IMR-90 (cell line): Measurements from ENCODE around the gene CDX1. TPM values are rescaled to one million over a fixed set of nuclear protein-coding genes. Genes with fewer than 3 reads are reported as not detected.

Experiments used
- ATAC-seq: fragments of 200-7000 bp; cut with Tn5 transposase; 2 replicates; pipeline ENCODE4 v1.9.1; 2020; ENCODE audit warnings: low read depth, mild to moderate bottlenecking, moderate library complexity
- BruUV-seq: library from RNA; stranded (reverse); fragments of 400-500 nt; replicated peaks from 2 replicates; lab custom pipeline; 2021; lab: Mats Ljungman, UMichigan
- CTCF ChIA-PET: fragments of 300-600 bp; formaldehyde crosslinking; extraction: SDS; loops from one replicate; lab custom pipeline; 2021; ENCODE audit warnings: antibody characterized with exemption; lab: Yijun Ruan, JAX
- POLR2A ChIA-PET: fragments of 300-600 bp; sonication (Branson Sonifier 250); formaldehyde crosslinking; loops from one replicate; lab custom pipeline; 2022; ENCODE audit warnings: antibody characterized with exemption; ENCODE audit not compliant: unreplicated experiment; lab: Charles Lee
- DNase-seq: peaks from one replicate; pipeline ENCODE4 v3.0.0; 2013
- H2AFZ ChIP-seq: replicated peaks from 2 replicates; pipeline ENCODE3; 2013; ENCODE audit warnings: low read length, mild to moderate bottlenecking; ENCODE audit not compliant: poor library complexity
- H2AK5ac ChIP-seq: 2 replicates; pipeline ENCODE4 v1.6.1; 2013; ENCODE audit warnings: low read depth, low read length, inconsistent platforms
- H2AK9ac ChIP-seq: replicated peaks from 2 replicates; pipeline ENCODE3; 2013; ENCODE audit warnings: mild to moderate bottlenecking, low read depth, low read length, moderate library complexity; ENCODE audit not compliant: poor library complexity
- H2BK120ac ChIP-seq: 2 replicates; pipeline ENCODE4 v1.6.1; 2013; ENCODE audit warnings: low read depth, low read length, inconsistent platforms
- H2BK15ac ChIP-seq: 3 replicates; pipeline ENCODE4 v1.6.1; 2013; ENCODE audit warnings: low read depth, low read length, inconsistent platforms
- H2BK20ac ChIP-seq: 2 replicates; pipeline ENCODE4 v1.6.1; 2013; ENCODE audit warnings: low read depth, mild to moderate bottlenecking, inconsistent platforms, low read length, moderate library complexity
- H2BK5ac ChIP-seq: 2 replicates; pipeline ENCODE4 v1.6.1; 2013; ENCODE audit warnings: mild to moderate bottlenecking, low read depth, low read length, inconsistent platforms; ENCODE audit not compliant: poor library complexity, severe bottlenecking
- H3K14ac ChIP-seq: replicated peaks from 2 replicates; pipeline ENCODE4 v1.6.1; 2013; ENCODE audit warnings: low read depth, low read length, inconsistent platforms
- H3K18ac ChIP-seq: 2 replicates; pipeline ENCODE4 v1.6.1; 2013; ENCODE audit warnings: low read depth, low read length, control low read depth
- H3K23ac ChIP-seq: 2 replicates; pipeline ENCODE4 v1.6.1; 2013; ENCODE audit warnings: low read depth, low read length, inconsistent platforms
- H3K27ac ChIP-seq: 2 replicates; pipeline ENCODE4 v1.5.1; 2013; ENCODE audit warnings: mild to moderate bottlenecking, control low read depth, low read length; ENCODE audit not compliant: insufficient read depth
- H3K27me3 ChIP-seq: 2 replicates; pipeline ENCODE4 v1.6.1; 2013; ENCODE audit warnings: low read length; ENCODE audit not compliant: control insufficient read depth, insufficient read depth
- H3K36me3 ChIP-seq: 2 replicates; pipeline ENCODE4 v1.6.1; 2013; ENCODE audit warnings: low read length, mixed read lengths; ENCODE audit not compliant: control insufficient read depth, insufficient read depth
- H3K4ac ChIP-seq: 2 replicates; pipeline ENCODE4 v1.6.1; 2013; ENCODE audit warnings: low read depth, low read length, inconsistent platforms
- H3K4me1 ChIP-seq: 2 replicates; pipeline ENCODE4 v1.6.1; 2013; ENCODE audit warnings: low read length, mixed read lengths; ENCODE audit not compliant: control insufficient read depth, insufficient read depth
- H3K4me2 ChIP-seq: 2 replicates; pipeline ENCODE4 v1.6.1; 2013; ENCODE audit warnings: low read depth, mild to moderate bottlenecking, control low read depth, low read length, moderate library complexity
- H3K4me3 ChIP-seq: 2 replicates; pipeline ENCODE4 v1.5.1; 2013; ENCODE audit warnings: low read depth, mild to moderate bottlenecking, control low read depth, low read length, moderate library complexity; ENCODE audit not compliant: insufficient read depth
- H3K56ac ChIP-seq: 2 replicates; pipeline ENCODE4 v1.6.1; 2013; ENCODE audit warnings: low read length, inconsistent platforms; ENCODE audit not compliant: insufficient read depth; ENCODE audit errors: extremely low read depth
- H3K79me1 ChIP-seq, 2 experiments: 2 replicates each; pipeline ENCODE4 v1.6.1; 2013; ENCODE audit warnings: low read length in 2 of 2, inconsistent platforms in 1 of 2, low read depth in 1 of 2
- H3K9ac ChIP-seq: 2 replicates; pipeline ENCODE4 v1.6.1; 2013; ENCODE audit warnings: low read depth, low read length, control low read depth
- H3K9me1 ChIP-seq: 2 replicates; pipeline ENCODE4 v1.6.1; 2013; ENCODE audit warnings: low read length, inconsistent platforms; ENCODE audit not compliant: insufficient read depth
- H3K9me3 ChIP-seq: 2 replicates; pipeline ENCODE4 v1.6.1; 2013; ENCODE audit warnings: low read length; ENCODE audit not compliant: control insufficient read depth, insufficient read depth
- H4K20me1 ChIP-seq: 2 replicates; pipeline ENCODE4 v1.6.1; 2013; ENCODE audit warnings: low read length, inconsistent platforms; ENCODE audit not compliant: insufficient read depth
- H4K5ac ChIP-seq: 2 replicates; pipeline ENCODE4 v1.6.1; 2013; ENCODE audit warnings: mild to moderate bottlenecking, low read depth, low read length, control low read depth
- H4K8ac ChIP-seq, 2 experiments: 2 replicates each; pipeline ENCODE4 v1.6.1; 2013; ENCODE audit warnings: low read depth in 2 of 2, low read length in 2 of 2, control low read depth in 1 of 2, inconsistent platforms in 1 of 2
- H4K91ac ChIP-seq: 2 replicates; pipeline ENCODE4 v1.6.1; 2013; ENCODE audit warnings: low read depth, low read length, inconsistent platforms; ENCODE audit not compliant: insufficient read depth
- CEBPB ChIP-seq: IDR thresholded peaks from 2 replicates; pipeline ENCODE4 v1.6.1; 2012; ENCODE audit warnings: low read depth, low read length, improper control_type of control experiment
- CTCF ChIP-seq: conservative IDR thresholded peaks from 2 replicates; pipeline ENCODE4 v1.5.1; 2012; ENCODE audit warnings: mild to moderate bottlenecking, low read depth, low read length, improper control_type of control experiment
- ELK1 ChIP-seq: fragments of 150-350 bp; IDR thresholded peaks from 2 replicates; pipeline ENCODE4 v1.6.1; 2016; ENCODE audit warnings: low read depth, mild to moderate bottlenecking, low read length, moderate library complexity, borderline replicate concordance
- MAZ ChIP-seq: IDR thresholded peaks from 2 replicates; pipeline ENCODE4 v1.6.1; 2012; ENCODE audit warnings: low read depth, mild to moderate bottlenecking, low read length, improper control_type of control experiment, moderate library complexity, borderline replicate concordance
- MXI1 ChIP-seq: IDR thresholded peaks from 2 replicates; pipeline ENCODE4 v1.6.1; 2012; ENCODE audit warnings: low read depth, mild to moderate bottlenecking, low read length, moderate library complexity, borderline replicate concordance
- POLR2A ChIP-seq: IDR thresholded peaks from 2 replicates; pipeline ENCODE4 v1.6.1; 2012; ENCODE audit warnings: mild to moderate bottlenecking, low read depth, low read length
- RFX5 ChIP-seq: IDR thresholded peaks from 2 replicates; pipeline ENCODE4 v1.8.0; 2012; ENCODE audit warnings: low read depth, mild to moderate bottlenecking, low read length, moderate library complexity
- WGBS, 2 experiments: methylation state at CpG; one replicate each; pipeline versions ENCODE4 v1.1.5 to v1.1.7; 2013; ENCODE audit warnings: missing lambda C conversion rate in 2 of 2; ENCODE audit not compliant: insufficient read length in 1 of 2; ENCODE audit errors: extremely low coverage in 2 of 2; 5-methylcytosine and 5-hydroxymethylcytosine counted together
- dilution Hi-C: fragments of 300-500 bp; cut with HindIII; formaldehyde crosslinking; loops from one replicate; pipeline ENCODE4 v1.14.3; 2018; ENCODE audit warnings: low sequenced_read_pairs; ENCODE audit not compliant: unreplicated experiment
- in situ Hi-C: fragments of 300-500 bp; cut with MboI; formaldehyde crosslinking; loops from 3 replicates; pipeline ENCODE4 v1.14.3; 2019; ENCODE audit warnings: low sequenced_read_pairs, inconsistent platforms, mixed read lengths
- intact Hi-C: fragments of 100-400 bp; cut with micrococcal nuclease; formaldehyde crosslinking; loops from 2 replicates; pipeline ENCODE4 v1.10.0; 2022
- polyA plus RNA-seq, 3 experiments: library from polyadenylated mRNA; depleted of rRNA; stranded (reverse); fragments of >200 nt; gene quantifications; 2 replicates each; pipeline ENCODE4 v1.2.3, GENCODE V29; 2012; ENCODE audit warnings: low replicate concordance in 1 of 3
- total RNA-seq: library from RNA; depleted of rRNA; stranded (reverse); fragments of >200 nt; gene quantifications from 2 replicates; pipeline ENCODE4 v1.2.3, GENCODE V29; 2012

Gene CDX1
- total and polyA plus RNA-seq, 2 of the 4 experiments (the other 2 are of a cell fraction) = 0.18 to 0.24 TPM

- CTCF ChIA-PET = no interaction called here
- H3K56ac ChIP-seq = no peak overlapping the region
- WGBS, 2 experiments = 63% methylated on average over 5 of the region's 6 CpGs; no CpG with 5 or more reads in 1 of the 2 experiments
- no peak overlapping the region for H2AK9ac ChIP-seq
- H3K4me2 ChIP-seq = no peak overlapping the region
- H3K27me3 ChIP-seq = peaks cover 11% of the 10 kb centered on the region
- no peak overlapping the region for H3K18ac ChIP-seq
- no peak overlapping the region for H3K9ac ChIP-seq
- H3K36me3 ChIP-seq = no peaks in the 10 kb centered on the region
- no peaks in the 10 kb centered on the region for H3K9me3 ChIP-seq
- in situ Hi-C loops = no loop called here
- no peak overlapping the region for H3K23ac ChIP-seq
- peak overlapping the region; percentile 16 for H2AFZ ChIP-seq
- H3K4me3 ChIP-seq = no peak overlapping the region
- no TSS peak for BruUV-seq
- H3K27ac ChIP-seq = no peak overlapping the region
- H4K91ac ChIP-seq = no peak overlapping the region; the same call in 1 of the 2 replicates
- no peaks in the 10 kb centered on the region for H4K20me1 ChIP-seq
- H3K79me1 ChIP-seq = peaks cover 0 to 18% of the 10 kb centered on the region in 2 experiments; a peak in 1 of 4 replicates
- POLR2A ChIA-PET = no interaction called here
- no peak overlapping the region for H2BK20ac ChIP-seq
- no peak overlapping the region for H4K8ac ChIP-seq
- no peak for ATAC-seq
- H2BK5ac ChIP-seq = no peak overlapping the region
- dilution Hi-C loops = no loop called here
- H3K14ac ChIP-seq = 0 out of 2 replicates have a peak overlapping the region, but pooled peaks have one; percentile 1
- H3K4me1 ChIP-seq = peaks cover 16% of the 10 kb centered on the region
- H2AK5ac ChIP-seq = peak overlapping the region; percentile 32; the same call in 1 of the 2 replicates
- intact Hi-C loops = no loop called here
- H2BK120ac ChIP-seq = no peak overlapping the region
- no peak for TF ChIP-seq RFX5
- TF ChIP-seq CTCF = no peak
- no peak for TF ChIP-seq CEBPB
- TF ChIP-seq ELK1 = no peak
- no peak for TF ChIP-seq MAZ
- TF ChIP-seq MXI1 = peak; percentile 41; the same call in 1 of the 2 replicates
- TF ChIP-seq POLR2A = no peak
- no peak overlapping the region for H4K5ac ChIP-seq
- H2BK15ac ChIP-seq = no peak overlapping the region; the same call in 2 of the 3 replicates
- peak overlapping the region; percentile 32; the same call in 1 of the 2 replicates for H3K4ac ChIP-seq
- DNase-seq = peak; percentile 25
- H3K9me1 ChIP-seq = 0 out of 2 replicates have a peak, but pooled peaks cover 13% of the 10 kb centered on the region
Measured at GRCh38 chr5:150164211-150164980, 2.2 kb upstream of the CDX1 start.
